Parathyroid adenoma (tissue), 2 donors: ENCODE measurements around the gene RAC3.

ENCODE experiments used
- H2AFZ ChIP-seq: fragments of 300-600 bp; sonication (generic); one replicate; pipeline ENCODE4 v1.7.0; 2017; ENCODE audit warnings: antibody characterized with exemption, mild to moderate bottlenecking
- H3K27ac ChIP-seq: fragments of 300-600 bp; sonication (generic); one replicate; pipeline ENCODE4 v1.7.0; 2017
- H3K27me3 ChIP-seq: fragments of 300-600 bp; sonication (generic); one replicate; pipeline ENCODE4 v1.7.0; 2017; ENCODE audit warnings: low read length; ENCODE audit not compliant: control insufficient read depth, insufficient read depth
- H3K36me3 ChIP-seq: fragments of 300-600 bp; sonication (generic); one replicate; pipeline ENCODE4 v1.7.0; 2017; ENCODE audit warnings: low read length; ENCODE audit not compliant: control insufficient read depth, insufficient read depth
- H3K4me1 ChIP-seq: fragments of 300-600 bp; sonication (generic); one replicate; pipeline ENCODE4 v1.7.0; 2017; ENCODE audit warnings: control low read depth
- H3K4me2 ChIP-seq: fragments of 300-600 bp; sonication (generic); one replicate; pipeline ENCODE4 v1.7.0; 2017; ENCODE audit warnings: low read length
- H3K4me3 ChIP-seq: fragments of 300-600 bp; sonication (generic); one replicate; pipeline ENCODE4 v1.7.0; 2017; ENCODE audit warnings: low read depth, low read length
- H3K79me2 ChIP-seq: fragments of 300-600 bp; sonication (generic); one replicate; pipeline ENCODE4 v1.7.0; 2017; ENCODE audit warnings: control low read depth
- H3K9ac ChIP-seq: fragments of 300-600 bp; sonication (generic); one replicate; pipeline ENCODE4 v1.7.0; 2017; ENCODE audit warnings: mild to moderate bottlenecking
- H3K9me3 ChIP-seq: fragments of 300-600 bp; sonication (generic); one replicate; pipeline ENCODE4 v1.7.0; 2017; ENCODE audit warnings: low read length; ENCODE audit not compliant: control insufficient read depth
- TF ChIP-seq, protein P1 (sequence below): fragments of 300-600 bp; sonication (generic); IDR thresholded peaks from one replicate; pipeline ENCODE4 v1.7.0; 2017; ENCODE audit warnings: antibody characterized with exemption, mild to moderate bottlenecking
- donor health status: primary hyperparathyroidism.

The RAC3 gene

DNA sequence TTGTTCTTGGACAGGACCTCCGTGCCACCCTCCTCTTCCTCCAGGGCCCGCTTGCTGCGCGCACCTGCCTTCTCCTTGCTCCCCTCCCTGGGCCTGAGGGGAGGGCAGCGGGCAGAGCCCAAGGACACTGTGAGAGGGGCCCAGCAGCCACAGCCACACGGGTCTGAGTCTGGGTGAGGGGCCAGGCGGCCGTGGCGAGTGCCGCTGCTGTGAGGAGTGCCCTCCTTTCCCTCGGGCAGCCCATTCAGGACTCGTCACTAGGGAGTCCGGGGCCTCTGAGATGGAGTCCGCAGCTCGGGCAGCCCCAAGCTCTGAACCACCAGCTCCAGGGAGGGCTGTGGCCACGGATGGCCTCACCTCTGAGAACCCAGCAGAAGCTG, 28.5 kb downstream of the RAC3 start:
- Histone ChIP-seq H3K9ac (no peak overlapping the region), H3K4me1 (peaks cover 7% of the 10 kb centered on the region), H3K36me3 (no peaks in the 10 kb centered on the region), H3K9me3 (no peaks in the 10 kb centered on the region), H2AFZ (no peak overlapping the region), H3K4me3 (no peak overlapping the region), H3K4me2 (no peak overlapping the region), H3K79me2 (no peaks in the 10 kb centered on the region), H3K27me3 (no peaks in the 10 kb centered on the region), H3K27ac (no peak overlapping the region)
- TF ChIP-seq, protein P1, sequence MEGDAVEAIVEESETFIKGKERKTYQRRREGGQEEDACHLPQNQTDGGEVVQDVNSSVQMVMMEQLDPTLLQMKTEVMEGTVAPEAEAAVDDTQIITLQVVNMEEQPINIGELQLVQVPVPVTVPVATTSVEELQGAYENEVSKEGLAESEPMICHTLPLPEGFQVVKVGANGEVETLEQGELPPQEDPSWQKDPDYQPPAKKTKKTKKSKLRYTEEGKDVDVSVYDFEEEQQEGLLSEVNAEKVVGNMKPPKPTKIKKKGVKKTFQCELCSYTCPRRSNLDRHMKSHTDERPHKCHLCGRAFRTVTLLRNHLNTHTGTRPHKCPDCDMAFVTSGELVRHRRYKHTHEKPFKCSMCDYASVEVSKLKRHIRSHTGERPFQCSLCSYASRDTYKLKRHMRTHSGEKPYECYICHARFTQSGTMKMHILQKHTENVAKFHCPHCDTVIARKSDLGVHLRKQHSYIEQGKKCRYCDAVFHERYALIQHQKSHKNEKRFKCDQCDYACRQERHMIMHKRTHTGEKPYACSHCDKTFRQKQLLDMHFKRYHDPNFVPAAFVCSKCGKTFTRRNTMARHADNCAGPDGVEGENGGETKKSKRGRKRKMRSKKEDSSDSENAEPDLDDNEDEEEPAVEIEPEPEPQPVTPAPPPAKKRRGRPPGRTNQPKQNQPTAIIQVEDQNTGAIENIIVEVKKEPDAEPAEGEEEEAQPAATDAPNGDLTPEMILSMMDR: no peak

- H3K27ac ChIP-seq: no peak overlapping the region
- H2AFZ ChIP-seq: no peak overlapping the region
- H3K27me3 ChIP-seq: no peaks in the 10 kb centered on the region
- H3K4me3 ChIP-seq: no peak overlapping the region
- TF ChIP-seq, protein P1: no peak
- H3K4me2 ChIP-seq: no peak overlapping the region
- no peaks in the 10 kb centered on the region for H3K79me2 ChIP-seq
- H3K9me3 ChIP-seq: no peaks in the 10 kb centered on the region
- peaks cover 7% of the 10 kb centered on the region for H3K4me1 ChIP-seq
- H3K9ac ChIP-seq: no peak overlapping the region
- H3K36me3 ChIP-seq: no peaks in the 10 kb centered on the region
Observed at GRCh38 chr17:82060614-82061013, 29.1 kb downstream of the RAC3 start.

DNA sequence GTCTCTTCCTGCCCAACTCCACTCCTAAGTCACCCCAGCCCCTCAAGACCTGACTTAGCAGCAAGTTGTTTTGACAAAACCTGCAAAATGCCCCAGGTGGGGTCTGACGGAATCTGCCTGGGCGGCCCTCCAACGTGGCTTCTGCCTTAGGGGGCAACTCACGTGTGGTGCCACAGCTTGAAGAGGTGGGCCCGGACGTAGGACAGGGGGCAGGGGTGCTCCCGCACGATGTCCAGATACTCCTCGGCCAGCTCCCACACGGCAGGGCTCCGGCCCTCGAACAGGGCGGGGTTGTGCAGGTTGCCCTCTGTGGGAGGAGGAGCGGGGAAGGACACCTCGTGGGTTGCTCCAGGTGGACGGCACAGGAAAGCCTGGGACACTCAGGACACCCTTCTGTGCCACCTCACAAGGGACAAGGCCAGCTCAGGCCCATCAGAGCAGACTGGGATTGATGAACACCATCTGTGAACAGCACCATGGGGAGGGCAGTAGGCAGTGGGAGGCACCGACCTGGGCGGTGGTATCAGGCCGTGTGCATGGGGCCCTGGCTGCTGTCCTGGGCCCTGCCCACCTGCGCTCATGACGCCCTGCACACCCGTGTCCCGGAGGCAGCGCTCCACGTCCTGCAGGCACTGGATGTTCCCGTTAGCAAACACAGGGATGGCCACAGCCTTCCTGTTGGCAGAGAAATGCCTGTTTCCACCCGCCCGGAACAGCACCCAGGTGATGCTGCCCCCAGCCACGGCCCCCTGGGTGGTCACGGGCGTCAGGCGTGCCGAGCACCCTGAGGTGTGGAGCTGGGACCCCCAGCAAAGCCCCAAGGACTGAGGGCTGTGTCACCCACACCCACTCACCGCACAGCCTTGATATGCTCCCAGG, 29.8 kb downstream of the RAC3 start:
- no peaks in the 10 kb centered on the region for H3K27me3 ChIP-seq
- no peak overlapping the region for H3K9ac ChIP-seq
- H3K27ac ChIP-seq: no peak overlapping the region
- H3K9me3 ChIP-seq: no peaks in the 10 kb centered on the region
- no peak overlapping the region for H3K4me3 ChIP-seq
- H3K4me2 ChIP-seq: no peak overlapping the region
- no peaks in the 10 kb centered on the region for H3K36me3 ChIP-seq
- H2AFZ ChIP-seq: no peak overlapping the region
- H3K4me1 ChIP-seq: peaks cover 10% of the 10 kb centered on the region
- no peaks in the 10 kb centered on the region for H3K79me2 ChIP-seq
- TF ChIP-seq, protein P1: no peak

DNA sequence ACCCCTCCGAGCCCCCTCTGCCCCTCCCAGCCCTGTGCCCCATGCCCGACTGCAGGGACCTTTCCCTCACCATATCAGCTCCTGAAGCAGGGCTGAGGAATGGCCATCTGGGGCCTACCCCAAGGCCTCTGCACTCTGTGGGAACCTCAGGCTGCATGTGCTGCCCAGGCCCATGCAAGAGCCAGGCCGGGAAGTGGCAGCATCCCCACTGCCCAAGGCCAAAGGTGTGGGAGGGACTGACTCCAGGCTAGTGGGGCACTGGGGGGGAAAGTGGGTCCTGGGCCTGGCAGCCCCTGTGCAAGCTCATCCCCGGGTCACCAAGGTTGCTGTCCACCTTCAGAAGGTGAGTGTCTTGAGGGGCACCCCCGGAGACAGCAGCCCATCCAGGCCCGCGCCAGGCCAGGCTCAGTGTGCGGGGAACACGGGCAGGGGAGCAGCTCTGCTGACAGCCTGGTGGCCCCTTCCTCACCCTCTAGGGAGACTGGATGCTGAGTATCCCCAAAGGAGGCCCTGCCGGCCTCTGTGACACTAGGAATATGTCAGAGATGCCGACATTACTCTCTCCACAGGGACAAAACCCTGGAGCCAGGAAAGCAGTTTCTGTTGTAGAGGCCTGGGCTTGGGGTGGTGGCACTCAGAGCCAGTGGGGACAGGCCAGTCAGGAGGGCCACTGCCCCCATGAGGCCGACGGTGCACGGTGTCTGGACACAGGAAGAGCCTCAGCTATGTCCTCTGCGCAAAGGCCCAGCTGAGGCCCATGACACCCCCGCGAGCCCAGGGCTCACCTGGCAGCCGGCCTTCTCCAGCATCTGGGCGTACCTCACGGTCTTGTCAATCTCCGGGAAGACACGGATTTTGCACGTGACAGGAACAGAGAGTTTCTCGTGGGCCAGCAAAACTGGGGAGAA, 30.9 kb downstream of the RAC3 start:
- Histone ChIP-seq H3K4me3 (no peak overlapping the region), H3K27ac (no peak overlapping the region), H2AFZ (no peak overlapping the region), H3K27me3 (no peaks in the 10 kb centered on the region), H3K79me2 (no peaks in the 10 kb centered on the region), H3K36me3 (no peaks in the 10 kb centered on the region), H3K9ac (no peak overlapping the region), H3K4me2 (no peak overlapping the region), H3K9me3 (no peaks in the 10 kb centered on the region), H3K4me1 (peaks cover 13% of the 10 kb centered on the region)
- TF ChIP-seq, protein P1: no peak
